GM21526 (cell line): ENCODE measurements around the gene CNIH2.
"Not testable (repeated sequence)": the region's sequence is repeated elsewhere in the genome, so short reads cannot be mapped to it uniquely, and the experiment has no call there.

Experiments
- ATAC-seq: cut with Tn5 transposase; IDR thresholded peaks from one replicate; pipeline ENCODE4 v1.9.1; 2021; ENCODE audit warnings: moderate library complexity; ENCODE audit not compliant: unreplicated experiment, low FRiP score

Gene CNIH2

GRCh38 chr11:66289548-66290329, 11.8 kb downstream of the CNIH2 start:
- peak; percentile 23 for ATAC-seq

- no peak for ATAC-seq
Observed at GRCh38 chr11:66290330-66290621, 12.3 kb downstream of the CNIH2 start.

- no peak for ATAC-seq
Observed at GRCh38 chr11:66291303-66291705, 13.3 kb downstream of the CNIH2 start.

GRCh38 chr11:66291706-66292542, 13.9 kb downstream of the CNIH2 start, which contains the start of gene TMEM151A:
TMEM151A (plus strand) TSS chr11:66291894; CDS start chr11:66292014, 120 bp downstream.
- no peak for ATAC-seq

- ATAC-seq = no peak
Observed at GRCh38 chr11:66292543-66293332, 14.8 kb downstream of the CNIH2 start.

- ATAC-seq = no peak
Observed at GRCh38 chr11:66293352-66293751, 15.4 kb downstream of the CNIH2 start.

- no peak for ATAC-seq
Observed at GRCh38 chr11:66293777-66294625, 16.0 kb downstream of the CNIH2 start.

- ATAC-seq = no peak
Observed at GRCh38 chr11:66294626-66295620, 16.9 kb downstream of the CNIH2 start.

GRCh38 chr11:66297610-66298009, 19.6 kb downstream of the CNIH2 start:
- no peak for ATAC-seq

- ATAC-seq = no peak
Observed at GRCh38 chr11:66299186-66299585, 21.2 kb downstream of the CNIH2 start.

- no peak for ATAC-seq
Observed at GRCh38 chr11:66302656-66303055, 24.7 kb downstream of the CNIH2 start.

GRCh38 chr11:66309475-66309874, 31.5 kb downstream of the CNIH2 start:
- ATAC-seq = no peak

GRCh38 chr11:66310324-66310723, 32.3 kb downstream of the CNIH2 start:
- ATAC-seq = no peak

- ATAC-seq = not testable (repeated sequence)
Observed at GRCh38 chr11:66310803-66311440, 32.9 kb downstream of the CNIH2 start.

GRCh38 chr11:66311470-66311964, 33.5 kb downstream of the CNIH2 start:
- no peak for ATAC-seq

- peak; percentile 54 for ATAC-seq
Observed at GRCh38 chr11:66311965-66312548, 34.1 kb downstream of the CNIH2 start.

GRCh38 chr11:66312549-66313320, 34.8 kb downstream of the CNIH2 start:
- peak; percentile 45 for ATAC-seq
